Skin of body (tissue), 2 donors: ENCODE data around the gene PDLIM5. TPM values are rescaled to one million over a fixed set of nuclear protein-coding genes. Genes with fewer than 3 reads are reported as not detected.
"Not testable (repeated sequence)": the region's sequence is repeated elsewhere in the genome, so short reads cannot be mapped to it uniquely, and the experiment has no call there.

Experiments
- DNase-seq: peaks from one replicate; lab custom pipeline; 2025; lab: John Stamatoyannopoulos, UW
- total RNA-seq: library from RNA; depleted of rRNA; stranded (reverse); fragments of >200 nt; gene quantifications from one replicate; pipeline ENCODE4 v1.2.3, GENCODE V29; 2014

Gene PDLIM5
- total RNA-seq, 1 donor from 2014 or later: 143 TPM

DNA sequence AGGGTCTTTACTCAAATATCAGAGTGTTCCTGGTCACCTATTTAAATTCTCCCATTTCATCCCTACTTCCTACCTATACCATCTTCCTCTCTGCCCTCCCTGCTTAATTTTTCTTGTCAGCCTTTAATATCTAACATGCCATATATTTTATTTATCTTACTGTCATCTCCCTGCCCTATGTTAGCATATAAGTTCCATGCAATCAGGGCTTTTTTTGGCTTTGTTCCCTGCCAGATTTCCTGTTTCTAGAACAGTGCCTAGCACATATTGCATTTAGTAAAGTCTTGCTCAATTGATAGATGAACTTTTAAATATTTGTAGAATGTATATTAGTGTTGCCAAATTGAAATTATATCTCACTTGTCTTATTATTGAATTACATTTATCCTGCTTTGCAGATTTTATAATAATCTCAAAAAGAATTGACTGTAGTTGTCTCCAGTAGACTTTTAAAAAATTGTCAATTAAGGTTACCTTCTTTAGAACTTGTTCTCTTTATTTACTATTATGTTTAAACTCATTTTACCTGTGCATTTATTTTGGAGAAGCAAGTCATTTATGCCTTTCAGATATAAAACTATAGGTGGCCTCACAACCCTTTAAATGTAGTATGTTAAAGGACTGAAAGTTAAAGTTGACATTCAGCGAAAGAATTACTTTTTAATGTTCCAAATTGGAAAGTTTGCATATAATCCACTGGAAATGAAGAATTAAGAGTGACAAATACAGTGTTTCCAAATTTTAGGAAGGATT, 197.8 kb downstream of the PDLIM5 start:
- no peak for DNase-seq

DNA sequence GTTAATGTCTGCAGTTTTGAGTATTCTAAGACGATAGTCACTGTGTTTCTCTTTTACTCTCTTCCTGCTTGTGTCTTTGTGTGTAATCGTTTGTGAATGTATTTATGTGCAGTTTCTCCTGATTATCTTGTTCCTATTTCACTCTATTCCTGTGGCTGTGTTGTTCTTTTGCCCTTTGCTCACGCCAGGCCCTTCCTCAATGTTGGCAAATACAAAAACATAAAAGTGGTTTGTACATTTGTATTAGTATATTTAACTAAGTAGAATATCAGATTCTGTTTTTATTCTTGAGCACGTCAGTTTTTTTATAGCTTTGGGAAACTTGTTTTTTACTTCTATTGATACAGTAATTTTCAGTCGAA, 198.4 kb downstream of the PDLIM5 start:
- no peak for DNase-seq

DNA sequence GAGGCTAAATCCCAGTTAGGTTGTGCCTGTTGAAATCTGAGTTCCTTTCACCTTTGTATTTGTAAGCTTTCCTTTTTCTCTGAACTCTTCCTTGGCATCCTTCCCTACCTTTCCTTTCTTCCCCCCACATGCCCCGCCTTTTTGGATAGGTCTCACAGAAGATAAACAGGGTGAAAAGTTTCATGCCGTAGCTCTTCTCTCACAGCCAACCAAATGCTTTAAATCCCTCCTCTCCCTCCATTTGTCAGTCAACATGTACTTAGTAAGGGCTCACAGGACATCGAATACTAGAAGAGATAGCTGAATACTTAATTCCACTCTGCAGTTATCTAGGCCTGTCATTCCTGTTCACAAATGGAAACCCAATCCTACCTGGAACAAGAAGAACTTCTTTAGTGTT, 198.9 kb downstream of the PDLIM5 start:
- DNase-seq: no peak

DNA sequence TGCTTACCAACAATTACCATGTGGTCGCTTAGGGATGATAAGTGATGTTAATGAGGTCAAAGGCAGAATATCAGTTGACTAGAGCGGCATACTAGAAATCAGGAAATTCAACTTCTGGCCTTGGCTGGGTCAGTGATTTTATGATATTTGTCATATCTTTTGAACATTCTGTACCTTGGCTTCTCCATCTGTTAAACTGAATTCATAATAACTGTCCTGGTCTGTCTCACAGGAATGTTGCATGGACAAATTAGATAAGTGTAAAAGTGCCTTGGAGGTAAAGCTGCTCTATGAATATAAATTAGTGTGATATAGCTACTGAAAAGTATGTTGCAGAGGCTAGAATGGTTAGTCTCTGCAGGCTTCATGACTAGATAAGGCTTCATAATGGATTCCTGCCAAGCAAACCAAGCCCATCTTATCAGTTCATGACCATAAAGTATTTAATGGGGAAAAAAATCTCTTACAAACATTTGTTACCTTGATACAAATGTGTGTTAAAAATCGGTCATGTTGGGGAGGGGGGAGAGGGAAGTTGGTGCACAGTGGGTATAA, 201.4 kb downstream of the PDLIM5 start:
- no peak for DNase-seq

DNA sequence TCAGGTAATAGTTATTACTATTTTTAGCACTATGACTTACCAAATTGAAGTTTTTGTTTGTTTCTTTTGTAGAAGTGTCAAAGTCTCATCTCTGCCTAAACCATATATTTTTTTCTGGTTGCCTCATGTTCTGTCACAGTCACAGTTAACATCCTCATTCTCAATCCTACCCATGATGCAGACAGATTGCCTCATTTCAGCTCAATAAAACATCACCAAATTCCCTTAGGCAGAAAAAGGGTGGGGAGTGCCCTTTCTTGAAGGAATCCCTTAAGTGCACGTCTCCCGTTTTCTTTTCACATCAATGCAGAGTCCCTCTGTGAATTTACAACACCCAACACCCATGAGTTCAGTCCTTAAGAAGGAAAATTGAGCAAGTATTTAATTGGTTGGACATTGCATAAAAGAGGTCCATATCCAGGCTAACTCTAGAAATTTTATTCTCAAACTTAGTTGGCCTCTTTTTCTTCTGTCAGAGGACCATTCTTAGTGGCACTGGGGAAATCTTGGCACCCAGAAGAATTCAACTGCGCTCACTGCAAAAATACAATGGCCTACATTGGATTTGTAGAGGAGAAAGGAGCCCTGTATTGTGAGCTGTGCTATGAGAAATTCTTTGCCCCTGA, 202.4 kb downstream of the PDLIM5 start:
- no peak for DNase-seq

DNA sequence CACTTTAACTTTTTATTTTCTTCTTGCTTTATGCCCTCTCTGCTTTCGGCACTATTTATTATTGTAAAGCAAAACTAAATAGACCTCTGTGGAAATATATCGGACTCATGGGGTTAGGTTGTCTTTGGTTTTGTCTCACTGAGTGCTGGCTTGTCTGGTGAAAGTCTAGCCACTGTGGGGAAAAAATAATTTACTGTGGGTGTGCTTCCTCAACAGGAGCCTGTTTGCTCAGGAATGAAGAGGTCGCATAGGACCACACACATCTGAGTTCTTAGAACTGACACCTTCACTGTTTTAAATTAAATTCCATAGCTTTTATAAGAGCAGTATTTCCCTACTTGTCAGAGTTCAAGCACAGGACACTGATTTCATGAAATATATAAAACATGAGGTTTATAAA, 203.0 kb downstream of the PDLIM5 start:
- no peak for DNase-seq

DNA sequence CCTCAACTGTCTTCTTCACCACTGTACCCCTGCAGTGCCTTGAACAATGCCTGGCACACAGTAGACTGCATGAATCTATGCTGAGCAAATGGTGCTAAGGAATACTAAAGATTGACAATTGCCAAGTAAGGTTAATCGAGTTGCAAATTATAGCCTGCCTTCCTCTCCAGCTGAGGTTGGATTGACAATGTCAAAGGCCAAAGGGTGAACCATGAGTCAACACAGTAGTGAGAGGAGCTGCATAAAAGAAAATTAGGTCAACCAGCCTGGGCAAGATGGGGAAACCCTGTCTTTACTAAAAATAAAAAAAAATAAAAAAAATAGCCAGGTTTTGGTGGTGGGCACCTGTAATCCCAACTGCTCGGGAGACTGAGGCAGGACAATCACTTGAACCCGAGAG, 208.9 kb downstream of the PDLIM5 start:
- no peak for DNase-seq

DNA sequence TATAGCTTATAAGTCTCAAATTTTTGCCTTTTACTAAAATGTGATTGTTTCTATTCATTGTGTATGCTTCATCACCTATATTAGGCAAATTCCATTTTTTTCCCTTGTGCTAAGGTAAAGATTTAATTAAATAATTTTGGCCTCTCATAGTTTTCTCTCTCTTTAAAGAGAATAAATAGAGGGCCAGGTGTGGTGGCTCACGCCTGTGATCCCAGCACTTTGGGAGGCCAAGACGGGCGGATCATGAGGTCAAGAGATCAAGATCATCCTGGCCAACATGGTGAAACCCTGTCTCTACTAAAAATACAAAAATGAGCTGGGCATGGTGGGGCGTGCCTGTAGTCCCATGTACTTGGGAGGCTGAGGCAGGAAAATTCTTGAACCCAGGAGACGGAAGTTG, 213.3 kb downstream of the PDLIM5 start:
- not testable (repeated sequence) for DNase-seq

DNA sequence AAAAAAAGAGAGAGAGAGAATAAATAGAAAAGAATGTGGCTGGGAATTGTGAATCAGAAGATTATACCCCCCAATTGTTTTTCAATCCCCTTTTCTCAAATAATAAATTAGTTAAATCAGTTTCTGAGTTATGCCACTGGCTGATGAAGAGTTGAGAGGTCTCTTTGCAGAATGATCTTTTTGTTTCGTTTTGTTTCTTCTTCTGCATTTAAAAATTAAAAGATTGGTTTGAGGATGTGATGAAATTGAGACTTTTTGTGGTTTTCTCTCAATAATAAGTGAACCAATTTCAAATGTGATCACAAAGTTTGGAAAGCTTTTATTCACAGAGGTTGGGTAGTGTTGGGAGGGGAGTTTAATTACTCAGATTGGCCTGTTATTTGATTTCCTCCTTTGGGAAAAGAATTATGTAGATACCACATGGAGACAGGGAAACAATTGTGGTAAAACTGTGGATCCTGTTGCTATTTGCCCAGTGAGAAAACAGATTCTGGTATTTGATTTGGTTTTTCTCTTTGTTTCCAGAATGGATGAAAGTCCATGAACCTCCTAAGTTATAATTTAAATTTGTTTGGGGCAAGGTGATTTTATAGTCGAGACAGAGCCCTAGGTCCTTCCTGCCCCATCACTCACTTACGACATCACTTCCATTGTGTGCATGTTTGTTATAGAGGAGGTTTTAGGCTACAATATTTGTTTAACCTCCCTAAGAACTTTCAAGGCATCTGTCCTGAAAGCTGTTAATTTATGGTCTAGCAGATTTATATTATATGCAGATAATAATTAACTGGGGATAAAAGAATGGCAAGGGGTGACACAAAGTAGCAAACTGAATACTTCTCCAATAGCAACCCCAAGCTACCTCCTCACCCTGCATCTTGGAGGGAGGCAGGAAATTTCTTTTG, 214.0 kb downstream of the PDLIM5 start:
- DNase-seq: no peak

DNA sequence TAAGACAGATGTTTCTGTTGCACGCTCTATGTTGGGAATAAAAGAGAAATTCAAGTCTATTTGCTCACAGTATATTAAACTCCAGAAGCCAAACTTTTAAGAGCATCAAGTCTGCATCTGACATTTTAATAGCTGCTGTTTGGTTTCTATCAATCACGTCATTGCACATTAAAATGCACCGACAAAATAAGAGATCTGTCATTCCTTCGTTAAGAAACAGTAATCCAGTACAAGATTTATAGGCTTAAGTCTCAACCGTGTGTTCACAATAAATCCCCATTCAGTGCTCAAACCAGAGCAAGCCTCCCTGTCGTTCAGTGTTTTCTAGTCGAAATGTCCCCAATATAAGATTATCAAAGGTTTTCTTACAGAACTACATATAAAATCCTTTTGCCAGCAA, 217.0 kb downstream of the PDLIM5 start:
- no peak for DNase-seq

DNA sequence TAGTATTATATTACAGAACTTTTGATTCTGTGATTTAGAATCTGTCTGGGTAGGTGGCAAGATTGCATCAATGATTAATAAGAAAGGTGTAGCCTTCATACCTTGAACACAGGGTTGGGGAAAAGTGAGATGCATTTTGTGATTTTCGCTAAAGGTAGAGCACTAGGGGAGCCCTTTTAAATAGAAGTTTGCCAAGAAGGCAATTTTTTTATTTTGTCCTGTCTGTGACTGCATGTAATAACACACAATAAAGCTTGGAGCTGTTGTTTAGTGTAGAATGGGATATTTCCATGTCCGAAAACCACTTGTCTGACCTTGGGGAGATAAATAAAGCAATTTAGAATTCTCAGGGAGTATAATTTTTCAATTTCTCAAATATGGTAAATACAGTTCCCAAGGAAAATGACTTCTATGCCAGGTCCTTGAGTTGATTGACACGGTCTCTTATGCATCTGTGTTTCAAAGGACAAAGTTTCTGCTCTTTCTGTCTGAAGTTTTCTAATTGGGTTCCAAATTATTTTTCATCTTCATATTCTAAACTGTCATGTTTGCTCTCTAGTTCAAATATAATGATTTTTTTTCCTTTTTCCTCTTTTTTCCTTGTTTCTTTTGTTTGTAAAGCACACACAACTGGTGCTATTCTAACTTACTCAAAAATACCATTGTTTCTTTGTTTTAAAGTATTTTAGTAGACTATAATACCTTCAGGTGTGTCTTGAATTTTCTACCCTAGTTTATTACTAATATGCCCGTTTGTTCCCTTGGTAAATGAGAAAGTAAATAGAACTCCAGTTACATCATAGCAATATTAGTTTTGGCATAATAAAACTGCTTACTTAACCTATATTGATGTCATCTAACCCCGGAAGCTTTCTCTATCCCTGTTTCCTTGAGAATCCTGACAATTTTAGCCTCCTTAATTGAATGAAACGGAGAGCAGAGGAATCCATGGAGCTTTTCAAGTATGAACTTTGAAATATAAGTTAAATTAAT, 218.2 kb downstream of the PDLIM5 start:
- no peak for DNase-seq

DNA sequence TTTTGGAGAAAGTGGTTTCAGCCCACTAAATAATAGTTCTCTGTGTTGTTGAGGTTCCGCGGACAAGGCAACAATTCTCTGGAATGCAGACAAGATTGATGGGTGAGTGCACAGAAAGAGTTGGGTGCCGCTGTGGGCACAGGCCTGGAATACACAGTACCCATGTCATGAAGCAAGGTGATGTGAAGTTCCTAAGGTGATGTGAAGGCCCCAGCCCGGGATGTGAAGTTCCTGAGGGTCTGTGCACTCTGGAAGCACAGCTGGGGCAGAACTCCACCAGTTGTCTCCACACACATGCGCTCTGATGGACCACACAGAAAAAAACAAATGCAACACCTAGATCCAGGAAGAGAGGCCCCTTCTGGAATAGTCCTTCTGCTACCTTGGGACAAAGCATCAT, 219.4 kb downstream of the PDLIM5 start:
- no peak for DNase-seq

DNA sequence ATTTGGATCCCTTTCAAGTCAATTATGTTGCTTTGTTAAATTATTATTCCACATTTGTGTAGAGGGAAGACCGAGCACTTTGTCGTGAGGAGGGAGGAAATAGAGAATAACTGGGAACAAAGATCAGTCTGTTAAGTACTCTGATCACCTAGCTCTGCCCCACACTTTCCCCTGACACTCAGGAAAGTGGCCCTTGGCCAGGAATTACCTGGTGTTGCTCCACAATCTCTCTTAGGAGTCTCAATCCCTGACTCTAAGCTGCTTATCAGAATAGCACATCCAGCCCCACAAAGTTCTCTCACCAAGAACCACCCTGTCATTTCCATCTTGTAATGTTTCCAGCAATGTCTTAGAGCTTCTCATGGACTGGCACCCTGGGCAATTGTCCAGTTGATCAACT, 222.2 kb downstream of the PDLIM5 start:
- no peak for DNase-seq

DNA sequence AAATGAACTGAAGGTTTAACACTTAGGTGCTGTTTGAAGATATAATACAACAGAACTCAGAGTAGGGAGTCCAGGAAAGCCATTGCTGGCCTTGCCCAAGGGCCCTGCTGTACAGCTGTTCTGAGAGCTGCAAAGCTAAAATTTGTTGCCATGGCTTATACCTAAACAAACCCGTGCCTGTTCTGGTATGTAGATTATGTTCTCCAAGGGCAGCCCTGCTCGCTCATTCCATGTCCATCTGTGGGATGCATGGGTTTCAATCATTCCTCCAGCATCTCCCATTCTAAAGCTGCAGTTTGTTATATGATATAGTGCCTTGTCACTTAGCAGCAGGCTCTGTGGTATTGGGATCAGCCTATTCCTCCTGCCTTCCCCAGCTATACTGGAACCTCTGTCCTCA, 225.2 kb downstream of the PDLIM5 start:
- no peak for DNase-seq

DNA sequence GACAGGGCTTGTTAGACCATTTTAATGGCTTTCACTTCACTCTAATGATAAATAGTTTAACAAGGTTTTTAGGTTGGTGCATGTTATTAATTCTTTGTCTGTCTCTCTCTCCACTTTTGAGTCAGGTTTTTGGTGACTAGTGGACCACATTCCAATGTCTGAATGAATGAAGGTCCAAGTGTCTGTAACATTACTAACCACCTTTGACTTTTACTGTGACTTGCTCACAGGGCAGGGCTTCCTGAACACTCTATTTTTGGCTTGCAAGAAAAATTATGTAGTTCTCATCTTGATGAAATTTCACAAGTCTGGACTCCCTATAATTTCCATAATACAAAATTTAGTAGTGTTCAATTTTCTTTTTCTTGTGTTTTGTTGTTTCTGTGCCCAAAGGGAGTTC, 227.2 kb downstream of the PDLIM5 start:
- DNase-seq: no peak

DNA sequence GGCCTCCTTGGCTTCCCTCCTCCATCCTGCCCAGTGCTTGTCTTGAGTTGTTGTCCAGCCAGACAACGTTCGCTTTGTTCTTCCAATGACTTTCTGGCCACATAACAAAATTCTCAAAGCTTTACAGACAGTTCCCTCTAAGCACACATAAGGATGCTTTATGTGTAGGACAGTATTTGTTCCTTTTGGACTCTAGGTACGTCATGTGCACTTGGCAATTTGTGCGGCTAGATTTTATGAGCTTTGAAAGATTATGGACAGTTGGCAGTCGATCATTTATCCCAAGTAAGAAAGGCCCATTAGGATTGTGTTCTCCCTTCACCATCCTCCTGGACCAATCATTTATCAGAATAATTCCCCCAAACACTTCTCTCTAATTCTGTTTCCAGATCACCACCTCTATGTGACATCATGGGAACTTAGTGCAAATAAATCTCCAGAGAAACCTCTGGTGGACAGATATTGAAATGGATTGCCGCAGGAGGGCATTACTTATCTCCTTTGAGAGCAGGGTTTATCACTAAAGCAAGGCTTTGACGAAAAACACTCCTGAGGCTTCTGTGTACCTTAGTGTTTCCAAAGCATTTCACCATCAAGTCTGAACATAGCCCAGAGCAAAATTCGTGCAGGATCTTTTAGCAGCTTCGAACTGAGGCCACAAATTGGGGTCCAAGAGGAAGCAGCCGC, 228.6 kb downstream of the PDLIM5 start:
- DNase-seq: no peak

DNA sequence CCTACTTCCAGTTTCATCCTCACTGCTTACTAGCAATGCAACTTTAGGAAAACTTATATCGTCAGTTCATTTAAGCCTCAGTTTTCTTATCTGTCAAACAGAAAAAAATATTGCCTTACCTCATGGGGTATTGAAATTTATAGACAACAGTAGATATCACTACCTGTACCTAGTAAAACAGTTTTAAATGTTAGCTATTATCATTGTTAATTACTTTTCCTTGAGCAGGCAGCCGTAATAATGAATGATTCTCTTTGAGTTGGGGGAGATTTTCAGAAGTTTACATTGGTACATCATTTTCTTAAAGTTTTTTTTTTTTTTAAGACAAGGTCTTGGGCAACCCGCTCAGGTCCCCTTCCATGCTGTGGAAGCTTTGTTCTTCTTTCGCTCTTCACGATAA, 234.3 kb downstream of the PDLIM5 start:
- DNase-seq: no peak

DNA sequence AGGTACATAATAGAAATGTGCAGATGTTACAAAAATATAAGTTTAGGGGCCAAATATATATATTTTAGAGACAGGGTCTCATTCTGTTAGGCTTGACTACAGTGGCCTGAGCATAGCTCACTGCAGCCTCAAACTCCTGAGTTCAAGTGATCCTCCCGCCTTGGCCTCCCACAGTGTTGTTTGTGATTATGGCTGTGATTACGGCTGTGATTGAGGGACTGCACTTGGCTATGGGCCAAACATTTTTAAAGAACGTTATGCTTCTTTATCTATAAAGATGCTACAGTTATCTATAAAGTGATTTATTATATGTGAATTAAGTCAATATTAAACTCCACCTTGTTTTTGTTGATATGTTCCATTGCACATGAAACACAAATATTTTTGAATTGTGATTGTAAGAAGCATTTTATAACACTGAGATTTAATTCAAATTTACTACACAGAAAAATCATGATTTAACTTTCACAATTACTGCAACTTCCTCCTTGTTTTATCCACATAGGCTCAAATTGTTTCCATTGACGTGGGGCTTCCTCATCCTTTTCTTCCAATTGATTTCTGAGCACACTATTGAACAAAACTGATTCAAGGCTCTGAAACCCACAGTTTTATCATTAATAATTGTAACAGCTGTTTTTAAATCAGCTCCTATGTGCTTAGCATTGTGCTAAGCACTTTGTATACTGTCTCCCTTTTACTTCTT, 237.6 kb downstream of the PDLIM5 start:
- DNase-seq: no peak

DNA sequence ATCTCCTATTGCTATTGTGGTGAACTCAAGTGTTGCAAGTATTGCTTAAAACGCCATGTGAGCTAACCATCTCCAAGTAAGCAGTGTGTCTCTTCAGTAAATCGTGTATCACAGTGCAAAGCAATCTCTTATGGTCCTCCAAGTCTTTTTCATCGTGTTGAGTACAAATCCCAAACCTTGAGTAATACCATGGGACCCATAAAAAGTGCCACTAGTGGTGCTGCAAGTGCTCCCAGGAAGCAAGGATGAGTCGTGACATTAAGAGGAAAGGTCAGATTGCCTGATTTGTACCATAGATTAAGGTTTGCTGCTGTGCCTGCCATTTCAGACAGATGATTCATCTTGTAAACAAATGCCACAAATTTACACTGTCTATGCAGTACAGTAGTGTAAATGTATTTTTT, 239.1 kb downstream of the PDLIM5 start:
- DNase-seq: no peak

DNA sequence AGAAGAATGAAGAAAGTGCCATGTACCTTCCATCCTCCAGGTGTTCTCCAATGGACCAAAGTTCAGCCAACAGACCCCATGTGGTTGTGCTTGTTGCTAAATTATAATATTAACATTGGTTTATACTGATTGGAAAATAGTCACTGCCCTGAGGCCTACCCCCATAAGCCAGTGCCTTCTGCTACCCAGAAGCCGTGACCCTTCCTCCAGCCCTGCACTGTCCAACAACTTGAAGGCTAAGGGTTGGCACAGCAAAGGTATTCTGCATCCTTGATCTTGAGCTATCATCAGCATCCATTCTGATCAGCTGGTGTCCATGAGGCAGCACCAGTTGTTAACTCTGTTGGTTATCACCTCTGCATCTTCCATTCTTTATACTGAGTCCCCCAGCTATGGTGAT, 239.8 kb downstream of the PDLIM5 start:
- DNase-seq: no peak
